GM23338 (cell line): ENCODE results near the gene TRPM3. TPM values are rescaled to one million over a fixed set of nuclear protein-coding genes. Genes with fewer than 3 reads are reported as not detected.

ENCODE experiments used
- ATAC-seq: fragments of 200-7000 bp; cut with Tn5 transposase; 3 replicates; pipeline ENCODE4 v1.9.1; 2020
- DNase-seq: peaks from one replicate; pipeline ENCODE4 v3.0.0-alpha.2; 2015; ENCODE audit warnings: low spot score
- H2AFZ ChIP-seq: fragments of 200-600 bp; sonication (generic); 2 replicates; pipeline ENCODE4 v1.8.0; 2016; ENCODE audit warnings: antibody characterized with exemption, mild to moderate bottlenecking, moderate library complexity
- H3F3A ChIP-seq: fragments of 200-600 bp; sonication (generic); replicated peaks from 2 replicates; pipeline ENCODE4 v1.8.0; 2017; ENCODE audit warnings: antibody characterized with exemption, mixed run types, low read depth
- H3K27ac ChIP-seq: fragments of 200-600 bp; sonication (generic); 2 replicates; pipeline ENCODE4 v1.6.1; 2016; ENCODE audit warnings: low read depth
- H3K27me3 ChIP-seq: fragments of 200-600 bp; sonication (generic); 2 replicates; pipeline ENCODE4 v1.8.0; 2016; ENCODE audit warnings: mild to moderate bottlenecking, mixed run types, moderate library complexity; ENCODE audit not compliant: insufficient read depth
- H3K36me3 ChIP-seq: fragments of 200-600 bp; sonication (generic); 2 replicates; pipeline ENCODE4 v1.8.0; 2016; ENCODE audit warnings: mild to moderate bottlenecking; ENCODE audit not compliant: insufficient read depth
- H3K4me1 ChIP-seq: fragments of 200-600 bp; sonication (generic); 2 replicates; pipeline ENCODE4 v1.8.0; 2016; ENCODE audit warnings: mild to moderate bottlenecking, moderate library complexity; ENCODE audit not compliant: insufficient read depth
- H3K4me2 ChIP-seq: fragments of 200-600 bp; sonication (generic); 2 replicates; pipeline ENCODE4 v1.7.1; 2017; ENCODE audit warnings: mixed run types
- H3K4me3 ChIP-seq: fragments of 200-600 bp; sonication (generic); 2 replicates; pipeline ENCODE4 v1.6.1; 2016; ENCODE audit warnings: mixed run types
- H3K79me2 ChIP-seq: fragments of 200-600 bp; sonication (generic); replicated peaks from 2 replicates; pipeline ENCODE4 v1.8.0; 2017; ENCODE audit warnings: mild to moderate bottlenecking; ENCODE audit not compliant: insufficient read depth
- H3K9me2 ChIP-seq: fragments of 200-600 bp; sonication (generic); 2 replicates; pipeline ENCODE4 v1.8.0; 2017; ENCODE audit not compliant: insufficient read depth
- H4K20me1 ChIP-seq: fragments of 200-600 bp; sonication (generic); replicated peaks from 2 replicates; pipeline ENCODE4 v1.8.0; 2017; ENCODE audit warnings: mild to moderate bottlenecking; ENCODE audit not compliant: insufficient read depth
- H3K27ac Mint-ChIP-seq: 2 replicates; pipeline ENCODE4 v1.8.0; 2020; ENCODE audit warnings: inconsistent platforms, mild to moderate bottlenecking, moderate library complexity, mixed read lengths
- H3K27me3 Mint-ChIP-seq: 3 replicates; pipeline ENCODE4 v1.8.0; 2022; ENCODE audit warnings: low read depth, mild to moderate bottlenecking, moderate library complexity, mixed read lengths, inconsistent platforms; ENCODE audit not compliant: insufficient read depth, poor library complexity
- H3K36me3 Mint-ChIP-seq: 3 replicates; pipeline ENCODE4 v1.8.0; 2021; ENCODE audit warnings: low read depth, mild to moderate bottlenecking, inconsistent platforms, moderate library complexity, mixed read lengths
- H3K4me1 Mint-ChIP-seq: 3 replicates; pipeline ENCODE4 v1.8.0; 2020; ENCODE audit warnings: mild to moderate bottlenecking, inconsistent platforms, mixed read lengths
- H3K4me3 Mint-ChIP-seq: 3 replicates; pipeline ENCODE4 v1.8.0; 2021; ENCODE audit warnings: moderate library complexity, mild to moderate bottlenecking, inconsistent platforms, mixed read lengths
- H3K9me3 Mint-ChIP-seq: 3 replicates; pipeline ENCODE4 v1.8.0; 2020; ENCODE audit warnings: moderate library complexity, mild to moderate bottlenecking, inconsistent platforms, mixed read lengths
- CREB1 ChIP-seq: fragments of 250-450 bp; sonication (Bioruptor Pico); IDR thresholded peaks from 2 replicates; pipeline ENCODE4 v1.5.0; 2020; ENCODE audit warnings: low read depth, mild to moderate bottlenecking, moderate library complexity
- CTCF ChIP-seq, 2 experiments: fragments of 200-600 bp in 1 of 2; sonication (generic) in 1 of 2; conservative IDR thresholded peaks; 2 replicates each; pipeline versions ENCODE4 v1.5.1 to v1.6.1; 2016 to 2017; ENCODE audit warnings: antibody characterized with exemption in 2 of 2, low read depth in 2 of 2, mild to moderate bottlenecking in 2 of 2, moderate library complexity in 1 of 2
- ETS1 ChIP-seq: IDR thresholded peaks from 2 replicates; pipeline ENCODE4 v1.6.1; 2016; ENCODE audit warnings: antibody characterized with exemption
- EZH2 ChIP-seq: fragments of 200-600 bp; sonication (generic); IDR thresholded peaks from one replicate; pipeline ENCODE4 v1.8.0; 2017; ENCODE audit warnings: antibody characterized with exemption, mild to moderate bottlenecking, low read depth; ENCODE audit not compliant: unreplicated experiment
- EZH2phosphoT487 ChIP-seq: fragments of 200-600 bp; sonication (generic); IDR thresholded peaks from one replicate; pipeline ENCODE4 v1.8.1; 2018; ENCODE audit warnings: antibody characterized with exemption; ENCODE audit not compliant: unreplicated experiment
- JUNB ChIP-seq: IDR thresholded peaks from one replicate; pipeline ENCODE4 v1.6.1; 2016; ENCODE audit warnings: antibody characterized with exemption; ENCODE audit not compliant: unreplicated experiment
- NANOG ChIP-seq: IDR thresholded peaks from 2 replicates; pipeline ENCODE4 v1.6.1; 2016; ENCODE audit warnings: antibody characterized with exemption, borderline replicate concordance
- POLR2AphosphoS5 ChIP-seq: IDR thresholded peaks from 2 replicates; pipeline ENCODE4 v1.6.1; 2016; ENCODE audit warnings: antibody characterized with exemption, low read depth
- REST ChIP-seq: IDR thresholded peaks from one replicate; pipeline ENCODE4 v1.6.1; 2018; ENCODE audit warnings: antibody characterized with exemption; ENCODE audit not compliant: unreplicated experiment
- STAT1 ChIP-seq: IDR thresholded peaks from one replicate; pipeline ENCODE4 v1.6.1; 2016; ENCODE audit warnings: antibody characterized with exemption; ENCODE audit not compliant: unreplicated experiment
- ZNF114 ChIP-seq: fragments of 250-450 bp; sonication (Bioruptor Pico); IDR thresholded peaks from 2 replicates; pipeline ENCODE4 v1.5.0; 2020; ENCODE audit warnings: mild to moderate bottlenecking, moderate library complexity
- ZNF331 ChIP-seq: fragments of 250-450 bp; sonication (Bioruptor Pico); IDR thresholded peaks from 2 replicates; pipeline ENCODE4 v1.5.0; 2020; ENCODE audit warnings: low read depth, mild to moderate bottlenecking, moderate library complexity
- ZNF462 ChIP-seq: fragments of 250-450 bp; sonication (Bioruptor Pico); IDR thresholded peaks from 2 replicates; pipeline ENCODE4 v1.5.0; 2020; ENCODE audit warnings: mild to moderate bottlenecking, moderate library complexity
- polyA plus RNA-seq: library from polyadenylated mRNA; unstranded; fragments of >200 nt; fragmentation: Nextera tagmentation; extraction: Ambion mirVana; gene quantifications from 2 replicates; pipeline ENCODE4 v1.2.1, GENCODE V29; 2016
- total RNA-seq: library from RNA; depleted of rRNA; stranded (reverse); fragments of >200 nt; shearing (Covaris generic); gene quantifications from 2 replicates; pipeline ENCODE4 v1.2.3, GENCODE V29; 2014

TRPM3 gene
- total and polyA plus RNA-seq, 2 experiments from 2014 or later = 2.8 to 8.2 TPM

DNA sequence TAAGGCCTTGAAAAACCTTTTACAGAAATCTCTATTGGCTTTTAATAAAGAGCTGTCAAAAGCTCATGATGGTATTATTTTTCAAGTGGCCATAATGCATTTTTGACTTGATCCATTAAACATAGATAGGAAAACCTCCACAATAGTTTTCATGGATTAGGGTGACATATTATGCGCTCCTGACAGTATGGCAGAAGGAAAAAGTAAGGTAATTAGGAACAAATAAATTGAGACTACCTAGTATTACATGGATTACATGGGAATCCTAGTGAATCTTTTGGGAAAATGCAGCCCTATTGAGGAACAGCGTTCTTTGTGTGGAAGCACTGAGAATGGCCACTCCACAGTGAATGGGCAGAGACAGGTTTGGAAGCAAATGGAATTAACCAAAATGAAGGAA is 171.2 kb downstream of the TRPM3 start:
- Histone ChIP-seq H3K36me3 (no peaks in the 10 kb centered on the region), H3K27ac (no peak overlapping the region), H3K4me3 (no peak overlapping the region), H3K4me1 (peaks cover 6% of the 10 kb centered on the region), H3K9me2 (peaks cover 4% of the 10 kb centered on the region; the same call in 1 of the 2 replicates), H3K4me2 (no peak overlapping the region), H3K27me3 (no peaks in the 10 kb centered on the region), H3F3A (no peaks in the 10 kb centered on the region), H3K79me2 (no peaks in the 10 kb centered on the region), H2AFZ (no peak overlapping the region), H4K20me1 (no peaks in the 10 kb centered on the region)
- Mint-ChIP-seq H3K27me3 (peaks cover 3% of the 10 kb centered on the region), H3K27ac (no peak overlapping the region), H3K9me3 (no peaks in the 10 kb centered on the region), H3K4me1 (peaks cover 23% of the 10 kb centered on the region), H3K36me3 (no peaks in the 10 kb centered on the region), H3K4me3 (no peak overlapping the region)
- TF ChIP-seq REST (no peak), ZNF114 (CRISPR knock-in tag) (no peak), CREB1 (CRISPR knock-in tag) (no peak), JUNB (no peak), ZNF462 (no peak), EZH2phosphoT487 (no peak), ETS1 (no peak), STAT1 (no peak), CTCF (conservative IDR thresholded peaks at IDR 0.05; ENCODE audit: low read depth in 2 of 2) (no peak), POLR2AphosphoS5 (no peak), NANOG (no peak), ZNF331 (CRISPR knock-in tag) (no peak), EZH2 (no peak)
- DNase-seq = no peak
- no peak; the same call in 2 of the 3 replicates for ATAC-seq
